Panc1 (cell line): ENCODE results near the gene PRKAR2B. TPM values are rescaled to one million over a fixed set of nuclear protein-coding genes. Genes with fewer than 3 reads are reported as not detected.

ENCODE experiments used
- ATAC-seq: fragments of 200-7000 bp; cut with Tn5 transposase; 2 replicates; pipeline ENCODE4 v1.9.1; 2020; ENCODE audit warnings: mild to moderate bottlenecking, moderate library complexity
- BruUV-seq: library from RNA; stranded (reverse); fragments of 400-500 nt; replicated peaks from 2 replicates; lab custom pipeline; 2021; lab: Mats Ljungman, UMichigan
- CTCF ChIA-PET: fragments of 300-600 bp; sonication (Branson Sonifier 250); formaldehyde crosslinking; loops from one replicate; lab custom pipeline; 2022; ENCODE audit warnings: antibody characterized with exemption; lab: Charles Lee
- POLR2A ChIA-PET: fragments of 300-600 bp; sonication (Branson Sonifier 250); formaldehyde crosslinking; loops from one replicate; lab custom pipeline; 2022; ENCODE audit warnings: antibody characterized with exemption; lab: Charles Lee
- DNase-seq: peaks from one replicate; pipeline ENCODE4 v3.0.0-alpha.2; 2010; ENCODE audit warnings: low read depth, low spot score
- H3K27ac ChIP-seq: 2 replicates; pipeline ENCODE4 v1.5.1; 2011; ENCODE audit warnings: mild to moderate bottlenecking, low read length, inconsistent platforms
- H3K27me3 ChIP-seq: fragments of 200-500 bp; sonication (Bioruptor generic); 2 replicates; pipeline ENCODE4 v1.6.0; 2014; ENCODE audit warnings: low read length, inconsistent platforms; ENCODE audit not compliant: control insufficient read depth, insufficient read depth
- H3K36me3 ChIP-seq: fragments of 200-500 bp; sonication (Bioruptor generic); 2 replicates; pipeline ENCODE4 v1.5.1; 2014; ENCODE audit warnings: inconsistent platforms, mild to moderate bottlenecking, low read length, moderate library complexity; ENCODE audit not compliant: control insufficient read depth, insufficient read depth
- H3K4me1 ChIP-seq: 2 replicates; pipeline ENCODE4 v1.5.1; 2011; ENCODE audit warnings: inconsistent platforms, mild to moderate bottlenecking, low read length, moderate library complexity; ENCODE audit not compliant: control insufficient read depth, insufficient read depth
- H3K4me3 ChIP-seq, 2 experiments: 2 replicates each; pipeline ENCODE4 v1.5.1; 2011 to 2012; ENCODE audit warnings: low read depth in 2 of 2, low read length in 2 of 2, mild to moderate bottlenecking in 2 of 2, inconsistent platforms in 1 of 2, moderate library complexity in 1 of 2
- H3K9me3 ChIP-seq: fragments of 200-500 bp; sonication (Bioruptor generic); 2 replicates; pipeline ENCODE4 v1.5.1; 2014; ENCODE audit warnings: low read depth, mild to moderate bottlenecking, inconsistent platforms, low read length, moderate library complexity; ENCODE audit not compliant: control insufficient read depth, insufficient read depth
- POLR2AphosphoS5 ChIP-seq: IDR thresholded peaks from 2 replicates; pipeline ENCODE4 v1.6.1; 2012; ENCODE audit warnings: mild to moderate bottlenecking, low read depth, low read length, moderate library complexity
- SIN3A ChIP-seq: IDR thresholded peaks from 2 replicates; pipeline ENCODE4 v1.6.1; 2012; ENCODE audit warnings: low read depth, mild to moderate bottlenecking, low read length, moderate library complexity, borderline replicate concordance; ENCODE audit not compliant: insufficient read depth
- TCF7L2 ChIP-seq: IDR thresholded peaks from 2 replicates; pipeline ENCODE4 v1.6.1; 2011; ENCODE audit warnings: mild to moderate bottlenecking, low read depth, low read length, inconsistent platforms
- in situ Hi-C: cut with HindIII; loops from 2 replicates; pipeline ENCODE4 v1.10.0; 2016; ENCODE audit warnings: low sequenced_read_pairs, low pct_unique_long_range_greater_than_20kb
- intact Hi-C: fragments of 100-400 bp; cut with micrococcal nuclease; formaldehyde crosslinking; loops from one replicate; pipeline ENCODE4 v1.10.0; 2022; ENCODE audit not compliant: unreplicated experiment
- total RNA-seq: library from RNA; stranded (reverse); gene quantifications from one replicate; pipeline ENCODE4 v1.2.1, GENCODE V29; 2021; ENCODE audit not compliant: unreplicated experiment
- TF ChIP-seq, protein P1 (sequence below), 2 experiments: IDR thresholded peaks; 2 replicates each; pipeline ENCODE4 v1.6.1; 2011 to 2012; ENCODE audit warnings: low read depth in 2 of 2, control low read depth in 1 of 2, low read length in 1 of 2, mild to moderate bottlenecking in 1 of 2, moderate library complexity in 1 of 2; ENCODE audit not compliant: insufficient read depth in 1 of 2
- TF ChIP-seq, protein P2 (sequence below): fragments of 450-650 bp; IDR thresholded peaks from 2 replicates; pipeline ENCODE4 v1.5.1; 2017; ENCODE audit warnings: mild to moderate bottlenecking

Gene PRKAR2B
- total RNA-seq, 1 experiment from 2014 or later = 0.51 TPM

DNA sequence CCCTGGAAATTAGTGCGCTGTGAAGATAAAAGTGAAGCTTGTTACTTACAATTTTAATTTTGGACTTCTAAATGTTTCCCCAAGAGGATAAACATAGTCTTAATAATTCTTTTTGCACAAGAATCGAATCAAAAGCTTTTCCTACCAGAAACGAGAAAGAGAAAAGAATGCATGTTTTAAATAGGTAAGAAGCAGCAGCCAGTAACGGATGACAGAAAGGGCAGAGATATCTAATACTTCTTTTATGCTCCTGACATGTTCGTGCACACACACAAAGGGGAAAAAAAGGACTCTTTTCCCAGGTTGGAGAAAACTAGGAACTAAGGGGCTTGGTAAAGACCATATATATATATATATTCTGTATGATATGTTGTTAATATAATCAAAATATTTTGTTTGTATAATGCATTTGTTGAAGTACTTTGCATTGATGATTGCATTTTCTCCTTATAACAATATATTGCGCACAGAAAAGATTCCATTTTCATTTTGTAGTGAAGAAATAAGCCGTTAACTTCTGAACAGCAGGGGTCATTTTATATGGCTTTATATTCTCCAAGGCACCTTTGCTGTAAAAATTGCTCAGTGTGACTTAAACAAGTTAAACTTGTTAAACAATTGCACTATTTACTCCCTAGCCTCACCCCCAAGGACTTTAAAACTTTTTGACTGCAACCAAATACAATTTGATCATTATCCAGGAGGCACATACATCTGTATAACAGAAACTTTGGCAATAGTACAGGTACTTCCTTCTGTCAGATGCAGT is 2.2 kb downstream of the PRKAR2B start:
- Histone ChIP-seq H3K36me3 (no peaks in the 10 kb centered on the region), H3K4me1 (peaks cover 5% of the 10 kb centered on the region; the same call in 1 of the 2 replicates), H3K27me3 (peaks cover 40% of the 10 kb centered on the region), H3K9me3 (no peaks in the 10 kb centered on the region), H3K27ac (no peak overlapping the region), H3K4me3 (no peak overlapping the region)
- DNase-seq (no peak), ATAC-seq (no peak)
- ChIA-PET CTCF (no interaction called here), POLR2A (no interaction called here)
- intact Hi-C loops (no loop called here), in situ Hi-C loops (no loop called here)
- BruUV-seq = no TSS peak
- TF ChIP-seq, protein P1, sequence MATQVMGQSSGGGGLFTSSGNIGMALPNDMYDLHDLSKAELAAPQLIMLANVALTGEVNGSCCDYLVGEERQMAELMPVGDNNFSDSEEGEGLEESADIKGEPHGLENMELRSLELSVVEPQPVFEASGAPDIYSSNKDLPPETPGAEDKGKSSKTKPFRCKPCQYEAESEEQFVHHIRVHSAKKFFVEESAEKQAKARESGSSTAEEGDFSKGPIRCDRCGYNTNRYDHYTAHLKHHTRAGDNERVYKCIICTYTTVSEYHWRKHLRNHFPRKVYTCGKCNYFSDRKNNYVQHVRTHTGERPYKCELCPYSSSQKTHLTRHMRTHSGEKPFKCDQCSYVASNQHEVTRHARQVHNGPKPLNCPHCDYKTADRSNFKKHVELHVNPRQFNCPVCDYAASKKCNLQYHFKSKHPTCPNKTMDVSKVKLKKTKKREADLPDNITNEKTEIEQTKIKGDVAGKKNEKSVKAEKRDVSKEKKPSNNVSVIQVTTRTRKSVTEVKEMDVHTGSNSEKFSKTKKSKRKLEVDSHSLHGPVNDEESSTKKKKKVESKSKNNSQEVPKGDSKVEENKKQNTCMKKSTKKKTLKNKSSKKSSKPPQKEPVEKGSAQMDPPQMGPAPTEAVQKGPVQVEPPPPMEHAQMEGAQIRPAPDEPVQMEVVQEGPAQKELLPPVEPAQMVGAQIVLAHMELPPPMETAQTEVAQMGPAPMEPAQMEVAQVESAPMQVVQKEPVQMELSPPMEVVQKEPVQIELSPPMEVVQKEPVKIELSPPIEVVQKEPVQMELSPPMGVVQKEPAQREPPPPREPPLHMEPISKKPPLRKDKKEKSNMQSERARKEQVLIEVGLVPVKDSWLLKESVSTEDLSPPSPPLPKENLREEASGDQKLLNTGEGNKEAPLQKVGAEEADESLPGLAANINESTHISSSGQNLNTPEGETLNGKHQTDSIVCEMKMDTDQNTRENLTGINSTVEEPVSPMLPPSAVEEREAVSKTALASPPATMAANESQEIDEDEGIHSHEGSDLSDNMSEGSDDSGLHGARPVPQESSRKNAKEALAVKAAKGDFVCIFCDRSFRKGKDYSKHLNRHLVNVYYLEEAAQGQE (IDR thresholded peaks at IDR 0.05; ENCODE audit: insufficient read depth in 1 of 2, low read depth in 2 of 2, low read length in 1 of 2) = no peak
- no peak for TF ChIP-seq POLR2AphosphoS5

DNA sequence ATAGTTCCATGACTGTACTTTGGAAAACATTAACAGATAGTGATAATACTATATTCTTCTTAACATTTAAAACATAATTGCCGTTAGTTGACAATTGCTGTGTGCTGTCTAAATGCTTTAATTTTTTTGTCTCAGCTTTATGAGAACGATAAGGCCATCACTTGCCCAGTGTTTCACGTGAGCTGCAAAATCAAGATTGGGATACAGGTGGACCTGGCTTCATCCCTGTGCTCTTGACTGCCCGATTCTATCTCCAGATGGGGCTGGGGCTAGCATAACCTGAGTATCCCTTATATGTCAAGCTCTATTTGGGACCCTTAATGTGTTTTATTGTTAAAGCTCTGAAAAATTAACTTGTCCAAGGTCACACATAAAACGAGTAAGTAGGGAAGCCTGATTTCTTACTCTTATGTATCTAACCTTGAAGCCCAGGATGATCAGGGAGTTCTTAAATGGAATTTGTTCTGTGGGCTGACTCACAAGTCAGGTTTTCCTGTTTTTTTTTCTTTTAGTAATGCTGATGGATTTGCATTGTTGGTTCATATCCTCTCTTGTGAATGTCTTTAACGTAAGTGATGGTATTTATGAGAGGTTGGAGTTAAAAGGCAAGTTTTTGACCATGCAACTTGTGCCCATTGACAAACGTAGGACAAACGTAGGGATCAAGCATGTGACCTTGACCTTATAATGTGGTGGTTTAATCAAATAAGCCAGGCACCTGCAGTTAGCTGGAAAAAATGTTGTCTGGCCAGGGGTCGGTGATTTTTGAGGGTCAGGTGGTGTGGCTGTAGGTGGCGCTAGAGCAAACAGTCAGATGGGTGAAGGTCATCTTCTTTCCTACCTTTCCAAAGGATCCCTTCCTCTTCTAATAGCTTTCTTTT is 3.6 kb downstream of the PRKAR2B start:
- in situ Hi-C loops = no loop called here
- no peaks in the 10 kb centered on the region for H3K9me3 ChIP-seq
- ChIA-PET POLR2A (no interaction called here), CTCF (no interaction called here)
- no peaks in the 10 kb centered on the region for H3K36me3 ChIP-seq
- peaks cover 5% of the 10 kb centered on the region; the same call in 1 of the 2 replicates for H3K4me1 ChIP-seq
- peaks cover 40% of the 10 kb centered on the region for H3K27me3 ChIP-seq
- BruUV-seq = no TSS peak
- H3K27ac ChIP-seq = no peak overlapping the region
- DNase-seq (no peak), ATAC-seq (no peak)
- no peak overlapping the region for H3K4me3 ChIP-seq
- TF ChIP-seq POLR2AphosphoS5 = no peak
- no peak for TF ChIP-seq TCF7L2
- TF ChIP-seq SIN3A = no peak
- TF ChIP-seq, protein P2, sequence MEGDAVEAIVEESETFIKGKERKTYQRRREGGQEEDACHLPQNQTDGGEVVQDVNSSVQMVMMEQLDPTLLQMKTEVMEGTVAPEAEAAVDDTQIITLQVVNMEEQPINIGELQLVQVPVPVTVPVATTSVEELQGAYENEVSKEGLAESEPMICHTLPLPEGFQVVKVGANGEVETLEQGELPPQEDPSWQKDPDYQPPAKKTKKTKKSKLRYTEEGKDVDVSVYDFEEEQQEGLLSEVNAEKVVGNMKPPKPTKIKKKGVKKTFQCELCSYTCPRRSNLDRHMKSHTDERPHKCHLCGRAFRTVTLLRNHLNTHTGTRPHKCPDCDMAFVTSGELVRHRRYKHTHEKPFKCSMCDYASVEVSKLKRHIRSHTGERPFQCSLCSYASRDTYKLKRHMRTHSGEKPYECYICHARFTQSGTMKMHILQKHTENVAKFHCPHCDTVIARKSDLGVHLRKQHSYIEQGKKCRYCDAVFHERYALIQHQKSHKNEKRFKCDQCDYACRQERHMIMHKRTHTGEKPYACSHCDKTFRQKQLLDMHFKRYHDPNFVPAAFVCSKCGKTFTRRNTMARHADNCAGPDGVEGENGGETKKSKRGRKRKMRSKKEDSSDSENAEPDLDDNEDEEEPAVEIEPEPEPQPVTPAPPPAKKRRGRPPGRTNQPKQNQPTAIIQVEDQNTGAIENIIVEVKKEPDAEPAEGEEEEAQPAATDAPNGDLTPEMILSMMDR = peak; percentile 40
- TF ChIP-seq, protein P1 (IDR thresholded peaks at IDR 0.05; ENCODE audit: insufficient read depth in 1 of 2, low read depth in 2 of 2, low read length in 1 of 2) = no peak
- intact Hi-C loops = no loop called here
